Endothelial cell of umbilical vein (primary cell): ENCODE measurements around the gene CRISPLD2. TPM values are rescaled to one million over a fixed set of nuclear protein-coding genes. Genes with fewer than 3 reads are reported as not detected.

Source experiments
- BruUV-seq: library from RNA; stranded (reverse); fragments of 400-500 nt; replicated peaks from 2 replicates; lab custom pipeline; 2021; lab: Mats Ljungman, UMichigan
- CTCF ChIA-PET: fragments of 300-600, 350-600 bp; sonication (Branson Sonifier 250); formaldehyde crosslinking; loops from one replicate; lab custom pipeline; 2021; ENCODE audit warnings: antibody characterized with exemption, inconsistent platforms; lab: Charles Lee
- POLR2A ChIA-PET: fragments of 300-600, 350-600 bp; sonication (Branson Sonifier 250); formaldehyde crosslinking; loops from one replicate; lab custom pipeline; 2021; ENCODE audit warnings: antibody characterized with exemption, inconsistent platforms; lab: Charles Lee
- DNase-seq: peaks from one replicate; pipeline ENCODE4 v3.0.0-alpha.2; 2011; ENCODE audit warnings: low read depth, low spot score
- FAIRE-seq: peaks from 2 replicates; lab custom pipeline; 2011; peaks lifted over from hg19 to GRCh38; lab: Jason Lieb, UNC
- H2AFZ ChIP-seq: 2 replicates; pipeline ENCODE4 v1.6.0; 2012; ENCODE audit warnings: low read depth, low read length, control low read depth, inconsistent platforms
- H3K27ac ChIP-seq: 2 replicates; pipeline ENCODE4 v1.5.1; 2011; ENCODE audit warnings: low read depth, mild to moderate bottlenecking, control low read depth, low read length, moderate library complexity; ENCODE audit not compliant: insufficient read depth
- H3K27me3 ChIP-seq, 2 experiments: 2 replicates each; pipeline versions ENCODE4 v1.6.0 to v1.6.1; 2011; ENCODE audit warnings: low read length in 2 of 2, mixed read lengths in 1 of 2; ENCODE audit not compliant: control insufficient read depth in 2 of 2, insufficient read depth in 2 of 2
- H3K36me3 ChIP-seq, 2 experiments: 2 replicates in 1 of 2; 3 replicates in 1 of 2; pipeline ENCODE4 v1.5.1; 2011; ENCODE audit warnings: low read length in 2 of 2, mild to moderate bottlenecking in 1 of 2, moderate library complexity in 1 of 2; ENCODE audit not compliant: control insufficient read depth in 2 of 2, insufficient read depth in 2 of 2; ENCODE audit errors: extremely low read depth in 1 of 2
- H3K4me1 ChIP-seq: 3 replicates; pipeline ENCODE4 v1.5.1; 2011; ENCODE audit warnings: mild to moderate bottlenecking, low read length; ENCODE audit not compliant: control insufficient read depth, insufficient read depth; ENCODE audit errors: extremely low read depth
- H3K4me2 ChIP-seq: 2 replicates; pipeline ENCODE4 v1.6.1; 2011; ENCODE audit warnings: low read length, control low read depth, mixed read lengths; ENCODE audit not compliant: insufficient read depth
- H3K4me3 ChIP-seq, 3 experiments: fragments of 200-600 bp in 1 of 3; sonication (generic), shearing (Covaris generic) in 1 of 3; replicated peaks in 1 of 3; 2 replicates each; pipeline ENCODE4 v1.5.1; 2011 to 2016; ENCODE audit warnings: control low read depth in 3 of 3, low read length in 3 of 3, mild to moderate bottlenecking in 2 of 3, inconsistent platforms in 1 of 3, low read depth in 1 of 3, moderate library complexity in 1 of 3; ENCODE audit not compliant: insufficient read depth in 1 of 3
- H3K79me2 ChIP-seq: 2 replicates; pipeline ENCODE4 v1.6.0; 2012; ENCODE audit warnings: low read length, inconsistent platforms; ENCODE audit not compliant: control insufficient read depth, insufficient read depth
- H3K9ac ChIP-seq: replicated peaks from 2 replicates; pipeline ENCODE3; 2011; ENCODE audit warnings: low read length, control low read depth; ENCODE audit not compliant: insufficient read depth; ENCODE audit errors: extremely low read depth
- H3K9me1 ChIP-seq: replicated peaks from 3 replicates; pipeline ENCODE4 v1.6.0; 2011; ENCODE audit warnings: mild to moderate bottlenecking, low read length; ENCODE audit not compliant: control insufficient read depth, insufficient read depth; ENCODE audit errors: extremely low read depth
- H3K9me3 ChIP-seq: replicated peaks from 2 replicates; pipeline ENCODE4 v1.5.1; 2012; ENCODE audit warnings: low read length, inconsistent platforms; ENCODE audit not compliant: control insufficient read depth, insufficient read depth
- H4K20me1 ChIP-seq: replicated peaks from 2 replicates; pipeline ENCODE3; 2011; ENCODE audit warnings: mild to moderate bottlenecking, low read length; ENCODE audit not compliant: control insufficient read depth, insufficient read depth; ENCODE audit errors: extremely low read depth
- EZH2 ChIP-seq: IDR thresholded peaks from 2 replicates; pipeline ENCODE4 v1.6.1; 2012; ENCODE audit warnings: borderline replicate concordance, low read depth, mild to moderate bottlenecking, moderate library complexity, low read length, inconsistent platforms; ENCODE audit not compliant: severe bottlenecking
- FOS ChIP-seq: IDR thresholded peaks from 2 replicates; pipeline ENCODE4 v1.6.1; 2011; ENCODE audit warnings: mild to moderate bottlenecking, low read length, moderate library complexity, borderline replicate concordance; ENCODE audit not compliant: insufficient read depth
- GATA2 ChIP-seq: IDR thresholded peaks from 2 replicates; pipeline ENCODE4 v1.7.0; 2011; ENCODE audit warnings: low read depth, mild to moderate bottlenecking, moderate library complexity, mixed read lengths, low read length; ENCODE audit not compliant: insufficient read length, insufficient read depth
- JUN ChIP-seq: IDR thresholded peaks from 2 replicates; pipeline ENCODE4 v1.6.1; 2011; ENCODE audit warnings: borderline replicate concordance, low read depth; ENCODE audit not compliant: insufficient read length, insufficient read depth
- MYC ChIP-seq: IDR thresholded peaks from one replicate; pipeline ENCODE4 v1.6.1; 2011; ENCODE audit warnings: mild to moderate bottlenecking, low read depth, low read length
- POLR2A ChIP-seq: IDR thresholded peaks from 2 replicates; pipeline ENCODE4 v1.6.1; 2012; ENCODE audit warnings: low read depth, mild to moderate bottlenecking, control low read depth, low read length
- POLR2AphosphoS5 ChIP-seq: IDR thresholded peaks from 2 replicates; pipeline ENCODE4 v1.6.1; 2012; ENCODE audit warnings: low read depth, mild to moderate bottlenecking, control low read depth, low read length, moderate library complexity; ENCODE audit not compliant: insufficient read depth
- dilution Hi-C: fragments of 300-500 bp; cut with MboI; formaldehyde crosslinking; loops from one replicate; pipeline ENCODE4 v1.15.0; 2019; ENCODE audit warnings: low sequenced_read_pairs; ENCODE audit not compliant: extremely low pct_ligation_motif_present
- intact Hi-C: fragments of 100-400 bp; cut with micrococcal nuclease; formaldehyde crosslinking; loops from one replicate; pipeline ENCODE4 v1.10.0; 2022
- polyA plus RNA-seq, 4 experiments: library from polyadenylated mRNA; depleted of rRNA in 3 of 4; stranded (reverse) in 3 of 4; unstranded in 1 of 4; fragments of >200 nt; gene quantifications; 2 replicates each; pipeline versions ENCODE4 v1.2.1 to v1.2.3, GENCODE V29; 2011 to 2012; ENCODE audit warnings: missing spikeins in 1 of 4
- total RNA-seq: library from RNA; stranded (reverse); gene quantifications from 2 replicates; pipeline ENCODE4 v1.2.3, GENCODE V29; 2021
- TF ChIP-seq, protein P1 (sequence below): IDR thresholded peaks from 2 replicates; pipeline ENCODE4 v1.6.1; 2011; ENCODE audit not compliant: insufficient read depth, insufficient read length
- TF ChIP-seq, protein P2 (sequence below), 2 donors: IDR thresholded peaks; 1 replicate in 1 of 2; 2 replicates in 1 of 2; pipeline ENCODE4 v1.5.1; 2011; ENCODE audit warnings: low read length in 2 of 2, mild to moderate bottlenecking in 2 of 2, moderate library complexity in 2 of 2, control low read depth in 1 of 2, inconsistent platforms in 1 of 2, low read depth in 1 of 2; ENCODE audit not compliant: insufficient read depth in 1 of 2; ENCODE audit errors: extremely low read depth in 1 of 2

The CRISPLD2 gene
- total and polyA plus RNA-seq, 2 donors (not counting 3 experiments of a cell fraction or from before 2014, with no cell fraction given), result 0.14 to 0.73 TPM

DNA sequence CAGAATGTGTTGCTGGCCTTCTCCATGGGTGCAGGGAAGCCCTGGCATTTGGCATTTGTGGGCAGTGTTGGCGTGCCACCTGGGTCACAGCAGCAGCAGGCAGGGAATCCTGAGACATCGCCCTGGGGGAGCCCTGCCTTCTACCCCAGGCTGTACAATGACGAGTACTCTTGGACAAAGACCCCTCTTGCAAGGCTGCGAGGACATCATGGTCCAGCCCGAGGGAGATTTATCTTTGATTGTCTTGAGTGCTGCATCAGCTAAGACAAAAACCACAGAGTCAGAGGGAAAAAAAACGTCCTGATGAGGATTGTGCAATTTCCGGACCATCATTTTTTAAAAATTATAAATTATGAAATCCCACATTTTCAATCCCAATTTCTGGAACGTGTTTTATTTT is 3.7 kb downstream of the CRISPLD2 start:
- CTCF ChIA-PET, result no interaction called here
- H2AFZ ChIP-seq, result no peak overlapping the region
- dilution Hi-C loops, result no loop called here
- POLR2A ChIA-PET, result no interaction called here
- no peaks in the 10 kb centered on the region for H3K9me1 ChIP-seq
- DNase-seq (no peak), FAIRE-seq (no peak)
- H3K79me2 ChIP-seq, result no peaks in the 10 kb centered on the region
- intact Hi-C loops, result no loop called here
- H3K9ac ChIP-seq, result no peak overlapping the region
- H3K27me3 ChIP-seq, result peaks cover 3 to 10% of the 10 kb centered on the region in 2 experiments
- H3K4me1 ChIP-seq, result peaks cover 4% of the 10 kb centered on the region
- TF ChIP-seq GATA2 (no peak), FOS (no peak), POLR2AphosphoS5 (no peak), EZH2 (no peak)
- BruUV-seq, result no TSS peak
- no peaks in the 10 kb centered on the region for H3K9me3 ChIP-seq
- H3K36me3 ChIP-seq, result no peaks in the 10 kb centered on the region
- H3K4me2 ChIP-seq, result no peak overlapping the region
- no peaks in the 10 kb centered on the region for H4K20me1 ChIP-seq
- H3K4me3 ChIP-seq, result no peak overlapping the region
- H3K27ac ChIP-seq, result no peak overlapping the region

DNA sequence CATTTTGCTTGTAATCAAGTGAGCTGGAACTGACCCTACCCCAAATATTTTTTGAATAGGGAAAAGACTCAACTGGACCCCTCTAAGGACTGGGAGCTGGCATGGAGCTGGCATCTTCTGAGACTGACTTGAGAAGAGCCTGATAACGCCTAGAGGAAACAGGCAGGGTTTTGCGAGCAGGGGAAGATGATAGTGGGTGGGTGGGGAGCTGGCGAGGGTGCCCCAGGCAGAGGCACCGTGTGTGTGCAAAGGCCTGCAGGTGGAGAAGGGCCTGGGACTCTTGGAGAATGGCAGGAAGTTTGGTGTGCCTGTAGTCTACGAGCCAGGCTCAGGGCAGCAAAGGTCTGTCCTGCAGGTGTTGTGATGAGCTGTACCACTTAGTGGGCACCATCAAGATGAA is 4.1 kb downstream of the CRISPLD2 start:
- TF ChIP-seq POLR2AphosphoS5 (no peak), MYC (no peak), JUN (no peak), FOS (no peak), GATA2 (no peak), POLR2A (no peak), EZH2 (no peak)
- TF ChIP-seq, protein P1, sequence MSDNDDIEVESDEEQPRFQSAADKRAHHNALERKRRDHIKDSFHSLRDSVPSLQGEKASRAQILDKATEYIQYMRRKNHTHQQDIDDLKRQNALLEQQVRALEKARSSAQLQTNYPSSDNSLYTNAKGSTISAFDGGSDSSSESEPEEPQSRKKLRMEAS, result no peak
- TF ChIP-seq, protein P2, sequence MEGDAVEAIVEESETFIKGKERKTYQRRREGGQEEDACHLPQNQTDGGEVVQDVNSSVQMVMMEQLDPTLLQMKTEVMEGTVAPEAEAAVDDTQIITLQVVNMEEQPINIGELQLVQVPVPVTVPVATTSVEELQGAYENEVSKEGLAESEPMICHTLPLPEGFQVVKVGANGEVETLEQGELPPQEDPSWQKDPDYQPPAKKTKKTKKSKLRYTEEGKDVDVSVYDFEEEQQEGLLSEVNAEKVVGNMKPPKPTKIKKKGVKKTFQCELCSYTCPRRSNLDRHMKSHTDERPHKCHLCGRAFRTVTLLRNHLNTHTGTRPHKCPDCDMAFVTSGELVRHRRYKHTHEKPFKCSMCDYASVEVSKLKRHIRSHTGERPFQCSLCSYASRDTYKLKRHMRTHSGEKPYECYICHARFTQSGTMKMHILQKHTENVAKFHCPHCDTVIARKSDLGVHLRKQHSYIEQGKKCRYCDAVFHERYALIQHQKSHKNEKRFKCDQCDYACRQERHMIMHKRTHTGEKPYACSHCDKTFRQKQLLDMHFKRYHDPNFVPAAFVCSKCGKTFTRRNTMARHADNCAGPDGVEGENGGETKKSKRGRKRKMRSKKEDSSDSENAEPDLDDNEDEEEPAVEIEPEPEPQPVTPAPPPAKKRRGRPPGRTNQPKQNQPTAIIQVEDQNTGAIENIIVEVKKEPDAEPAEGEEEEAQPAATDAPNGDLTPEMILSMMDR (IDR thresholded peaks at IDR 0.05; ENCODE audit: extremely low read depth in 1 of 2, insufficient read depth in 1 of 2, low read depth in 1 of 2, low read length in 2 of 2), result no peak
- H3K27ac ChIP-seq, result no peak overlapping the region
- H3K4me2 ChIP-seq, result no peak overlapping the region
- H3K9me3 ChIP-seq, result no peaks in the 10 kb centered on the region
- no peaks in the 10 kb centered on the region for H4K20me1 ChIP-seq
- dilution Hi-C loops, result no loop called here
- H3K4me1 ChIP-seq, result peaks cover 4% of the 10 kb centered on the region
- FAIRE-seq (no peak), DNase-seq (no peak)
- CTCF ChIA-PET, result no interaction called here
- H2AFZ ChIP-seq, result no peak overlapping the region
- peaks cover 3 to 10% of the 10 kb centered on the region in 2 experiments for H3K27me3 ChIP-seq
- H3K36me3 ChIP-seq, result no peaks in the 10 kb centered on the region
- H3K79me2 ChIP-seq, result no peaks in the 10 kb centered on the region
- no peaks in the 10 kb centered on the region for H3K9me1 ChIP-seq
- no peak overlapping the region for H3K4me3 ChIP-seq
- intact Hi-C loops, result no loop called here
- POLR2A ChIA-PET, result no interaction called here
- no peak overlapping the region for H3K9ac ChIP-seq
- no TSS peak for BruUV-seq
